NCI-H2196 (cell line): ENCODE data around the gene GALNT13.

Experiments
- DNase-seq: peaks from one replicate; lab custom pipeline; 2025; ENCODE audit not compliant: unreplicated experiment; lab: John Stamatoyannopoulos, UW

GALNT13 gene

GRCh38 chr2:153940511-153940910 is 68.8 kb downstream of the GALNT13 start:
- DNase-seq: no peak

- no peak for DNase-seq
Observed at GRCh38 chr2:153944800-153945199, 73.1 kb downstream of the GALNT13 start.

- DNase-seq: no peak
Observed at GRCh38 chr2:153946036-153946435, 74.3 kb downstream of the GALNT13 start.

GRCh38 chr2:153953761-153954160 is 82.0 kb downstream of the GALNT13 start:
- no peak for DNase-seq

- DNase-seq: no peak
Observed at GRCh38 chr2:153963256-153963655, 91.5 kb downstream of the GALNT13 start.

- no peak for DNase-seq
Observed at GRCh38 chr2:153967248-153967973, 95.7 kb downstream of the GALNT13 start.

GRCh38 chr2:153971250-153971649 is 99.5 kb downstream of the GALNT13 start:
- no peak for DNase-seq

GRCh38 chr2:153971855-153972254 is 100.1 kb downstream of the GALNT13 start:
- no peak for DNase-seq

GRCh38 chr2:153972412-153972811 is 100.7 kb downstream of the GALNT13 start:
- no peak for DNase-seq

- DNase-seq: no peak
Observed at GRCh38 chr2:153986488-153987229, 114.9 kb downstream of the GALNT13 start.

GRCh38 chr2:153990771-153991170 is 119.0 kb downstream of the GALNT13 start:
- DNase-seq: no peak

- DNase-seq: no peak
Observed at GRCh38 chr2:154013514-154013913, 141.8 kb downstream of the GALNT13 start.

GRCh38 chr2:154015233-154015632 is 143.5 kb downstream of the GALNT13 start:
- DNase-seq: no peak

- DNase-seq: no peak
Observed at GRCh38 chr2:154029504-154029903, 157.8 kb downstream of the GALNT13 start.

GRCh38 chr2:154032220-154032619 is 160.5 kb downstream of the GALNT13 start:
- no peak for DNase-seq

GRCh38 chr2:154046493-154046892 is 174.8 kb downstream of the GALNT13 start:
- DNase-seq: no peak

GRCh38 chr2:154048905-154049304 is 177.2 kb downstream of the GALNT13 start:
- no peak for DNase-seq

GRCh38 chr2:154049561-154049960 is 177.8 kb downstream of the GALNT13 start:
- no peak for DNase-seq

- no peak for DNase-seq
Observed at GRCh38 chr2:154067124-154067523, 195.4 kb downstream of the GALNT13 start.

- no peak for DNase-seq
Observed at GRCh38 chr2:154078926-154079325, 207.2 kb downstream of the GALNT13 start.

- DNase-seq: no peak
Observed at GRCh38 chr2:154092571-154092970, 220.8 kb downstream of the GALNT13 start.

- DNase-seq: no peak
Observed at GRCh38 chr2:154093856-154094255, 222.1 kb downstream of the GALNT13 start.
